HCT116 (cell line): Measurements from ENCODE around the gene TAF10.

Source experiments
- CTCF ChIP-seq, 3 experiments: fragments of 200-600 bp in 1 of 3; sonication (generic) in 1 of 3; IDR thresholded peaks in 2 of 3; conservative IDR thresholded peaks in 1 of 3; 2 replicates each; pipeline ENCODE4 v1.5.1; 2012 to 2017; ENCODE audit warnings: low read depth in 2 of 3, low read length in 2 of 3, antibody characterized with exemption in 1 of 3, borderline replicate concordance in 1 of 3, control low read depth in 1 of 3, mild to moderate bottlenecking in 1 of 3, mixed read lengths in 1 of 3, mixed run types in 1 of 3, moderate library complexity in 1 of 3; ENCODE audit not compliant: insufficient read depth in 1 of 3
- EZH2 ChIP-seq: fragments of 200-600 bp; sonication (generic); IDR thresholded peaks from 2 replicates; pipeline ENCODE4 v1.6.1; 2017; ENCODE audit warnings: antibody characterized with exemption, mixed run types
- POLR2A ChIP-seq: IDR thresholded peaks from 2 replicates; pipeline ENCODE4 v1.7.0; 2011; ENCODE audit warnings: borderline replicate concordance; ENCODE audit not compliant: insufficient read depth, insufficient read length; ENCODE audit errors: extremely low read depth
- POLR2AphosphoS5 ChIP-seq: IDR thresholded peaks from 2 replicates; pipeline ENCODE4 v1.6.1; 2011; ENCODE audit warnings: mild to moderate bottlenecking, low read depth, low read length, moderate library complexity
- REST ChIP-seq: IDR thresholded peaks from 2 replicates; pipeline ENCODE4 v1.6.1; 2012; ENCODE audit warnings: low read depth
- SP1 ChIP-seq: IDR thresholded peaks from 2 replicates; pipeline ENCODE4 v1.6.1; 2012; ENCODE audit warnings: low read depth

- TF ChIP-seq POLR2A (no peak), REST (no peak), EZH2 (no peak), CTCF (IDR thresholded peaks at IDR 0.05 in 2 of 3, conservative IDR thresholded peaks at IDR 0.05 in 1 of 3; ENCODE audit: borderline replicate concordance in 1 of 3, insufficient read depth in 1 of 3, low read depth in 2 of 3, low read length in 2 of 3) (no peak), SP1 (no peak), POLR2AphosphoS5 (no peak)
Measured at GRCh38 chr11:6652182-6652581, 40.2 kb upstream of the TAF10 start.
